NB4 (cell line): ENCODE measurements around the gene AP1M2.
"Not testable (repeated sequence)": the region's sequence is repeated elsewhere in the genome, so short reads cannot be mapped to it uniquely, and the experiment has no call there.

ENCODE experiments used
- MYC ChIP-seq: IDR thresholded peaks from 2 replicates; pipeline ENCODE4 v1.6.1; 2011; ENCODE audit warnings: low read depth, low read length
- POLR2A ChIP-seq: IDR thresholded peaks from 2 replicates; pipeline ENCODE4 v1.6.1; 2011; ENCODE audit warnings: mild to moderate bottlenecking; ENCODE audit not compliant: insufficient read length; ENCODE audit errors: extremely low read depth
- TF ChIP-seq, protein P1 (sequence below): IDR thresholded peaks from one replicate; pipeline ENCODE4 v1.5.1; 2012; ENCODE audit warnings: low read depth, low read length
- TF ChIP-seq, protein P2 (sequence below): IDR thresholded peaks from 2 replicates; pipeline ENCODE4 v1.6.1; 2011; ENCODE audit warnings: low read depth, low read length

DNA sequence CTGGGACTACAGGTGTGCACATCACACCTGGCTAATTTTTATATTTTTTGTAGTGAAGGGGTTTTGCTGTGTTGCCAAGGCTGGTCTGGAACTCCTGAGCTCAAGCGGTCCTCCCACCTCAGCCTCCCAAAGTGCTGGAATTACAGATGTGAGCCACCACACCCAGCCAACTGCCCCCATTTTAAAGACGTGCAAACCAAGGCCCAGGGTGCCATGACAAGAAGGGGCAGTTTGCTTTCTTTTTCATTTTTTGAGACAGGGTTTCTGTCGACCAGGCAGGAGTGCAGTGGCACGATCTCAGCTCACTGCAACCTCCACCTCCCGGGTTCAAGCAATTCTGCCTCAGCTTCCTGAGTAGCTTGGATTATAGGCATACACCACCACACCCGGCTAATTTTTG lies 13.3 kb downstream of the AP1M2 start:
- TF ChIP-seq, protein P1, sequence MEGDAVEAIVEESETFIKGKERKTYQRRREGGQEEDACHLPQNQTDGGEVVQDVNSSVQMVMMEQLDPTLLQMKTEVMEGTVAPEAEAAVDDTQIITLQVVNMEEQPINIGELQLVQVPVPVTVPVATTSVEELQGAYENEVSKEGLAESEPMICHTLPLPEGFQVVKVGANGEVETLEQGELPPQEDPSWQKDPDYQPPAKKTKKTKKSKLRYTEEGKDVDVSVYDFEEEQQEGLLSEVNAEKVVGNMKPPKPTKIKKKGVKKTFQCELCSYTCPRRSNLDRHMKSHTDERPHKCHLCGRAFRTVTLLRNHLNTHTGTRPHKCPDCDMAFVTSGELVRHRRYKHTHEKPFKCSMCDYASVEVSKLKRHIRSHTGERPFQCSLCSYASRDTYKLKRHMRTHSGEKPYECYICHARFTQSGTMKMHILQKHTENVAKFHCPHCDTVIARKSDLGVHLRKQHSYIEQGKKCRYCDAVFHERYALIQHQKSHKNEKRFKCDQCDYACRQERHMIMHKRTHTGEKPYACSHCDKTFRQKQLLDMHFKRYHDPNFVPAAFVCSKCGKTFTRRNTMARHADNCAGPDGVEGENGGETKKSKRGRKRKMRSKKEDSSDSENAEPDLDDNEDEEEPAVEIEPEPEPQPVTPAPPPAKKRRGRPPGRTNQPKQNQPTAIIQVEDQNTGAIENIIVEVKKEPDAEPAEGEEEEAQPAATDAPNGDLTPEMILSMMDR = not testable (repeated sequence)
- TF ChIP-seq POLR2A, MYC: not testable (repeated sequence)
- TF ChIP-seq, protein P2, sequence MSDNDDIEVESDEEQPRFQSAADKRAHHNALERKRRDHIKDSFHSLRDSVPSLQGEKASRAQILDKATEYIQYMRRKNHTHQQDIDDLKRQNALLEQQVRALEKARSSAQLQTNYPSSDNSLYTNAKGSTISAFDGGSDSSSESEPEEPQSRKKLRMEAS = not testable (repeated sequence)
